KMS-11 (cell line): Measurements from ENCODE around the gene UMOD.

ENCODE experiments used
- H2AFZ ChIP-seq: fragments of 200-600 bp; sonication (generic); 2 replicates; pipeline ENCODE4 v1.6.1; 2016; ENCODE audit warnings: antibody characterized with exemption, mixed run types, low read depth
- H3K27ac ChIP-seq: fragments of 200-600 bp; sonication (generic); 2 replicates; pipeline ENCODE4 v1.6.1; 2016; ENCODE audit warnings: mild to moderate bottlenecking, mixed run types
- H3K27me3 ChIP-seq: fragments of 200-600 bp; sonication (generic); 2 replicates; pipeline ENCODE4 v1.6.1; 2017; ENCODE audit warnings: mild to moderate bottlenecking, low read depth, mixed run types, moderate library complexity; ENCODE audit not compliant: insufficient read depth
- H3K36me3 ChIP-seq: fragments of 200-600 bp; sonication (generic); 2 replicates; pipeline ENCODE4 v1.6.1; 2017; ENCODE audit warnings: mild to moderate bottlenecking, mixed run types; ENCODE audit not compliant: insufficient read depth
- H3K4me1 ChIP-seq: fragments of 200-600 bp; sonication (generic); 2 replicates; pipeline ENCODE4 v1.6.1; 2016; ENCODE audit warnings: mild to moderate bottlenecking, low read depth, mixed run types; ENCODE audit not compliant: poor library complexity, severe bottlenecking
- H3K4me2 ChIP-seq: fragments of 200-600 bp; sonication (generic); 2 replicates; pipeline ENCODE4 v1.7.0; 2016; ENCODE audit warnings: mild to moderate bottlenecking, mixed run types
- H3K4me3 ChIP-seq: fragments of 200-600 bp; sonication (generic); IDR thresholded peaks from 2 replicates; pipeline ENCODE4 v1.6.1; 2017; ENCODE audit warnings: low read depth, low read length, mixed read lengths; ENCODE audit not compliant: insufficient read depth
- H3K79me2 ChIP-seq: fragments of 200-600 bp; sonication (generic); 2 replicates; pipeline ENCODE4 v1.6.1; 2016; ENCODE audit warnings: low read depth, mixed run types; ENCODE audit not compliant: insufficient read depth
- H3K9ac ChIP-seq: fragments of 200-600 bp; sonication (generic); 2 replicates; pipeline ENCODE4 v1.6.1; 2016; ENCODE audit warnings: mild to moderate bottlenecking, mixed run types
- H4K20me1 ChIP-seq: fragments of 200-600 bp; sonication (generic); 2 replicates; pipeline ENCODE4 v1.6.1; 2016; ENCODE audit warnings: mild to moderate bottlenecking, mixed run types; ENCODE audit not compliant: insufficient read depth
- TF ChIP-seq, protein P1 (sequence below): fragments of 200-600 bp; sonication (generic); conservative IDR thresholded peaks from 2 replicates; pipeline ENCODE4 v1.6.1; 2017; ENCODE audit warnings: low read depth, mild to moderate bottlenecking, antibody characterized with exemption, low read length, moderate library complexity, mixed read lengths

Gene UMOD

DNA sequence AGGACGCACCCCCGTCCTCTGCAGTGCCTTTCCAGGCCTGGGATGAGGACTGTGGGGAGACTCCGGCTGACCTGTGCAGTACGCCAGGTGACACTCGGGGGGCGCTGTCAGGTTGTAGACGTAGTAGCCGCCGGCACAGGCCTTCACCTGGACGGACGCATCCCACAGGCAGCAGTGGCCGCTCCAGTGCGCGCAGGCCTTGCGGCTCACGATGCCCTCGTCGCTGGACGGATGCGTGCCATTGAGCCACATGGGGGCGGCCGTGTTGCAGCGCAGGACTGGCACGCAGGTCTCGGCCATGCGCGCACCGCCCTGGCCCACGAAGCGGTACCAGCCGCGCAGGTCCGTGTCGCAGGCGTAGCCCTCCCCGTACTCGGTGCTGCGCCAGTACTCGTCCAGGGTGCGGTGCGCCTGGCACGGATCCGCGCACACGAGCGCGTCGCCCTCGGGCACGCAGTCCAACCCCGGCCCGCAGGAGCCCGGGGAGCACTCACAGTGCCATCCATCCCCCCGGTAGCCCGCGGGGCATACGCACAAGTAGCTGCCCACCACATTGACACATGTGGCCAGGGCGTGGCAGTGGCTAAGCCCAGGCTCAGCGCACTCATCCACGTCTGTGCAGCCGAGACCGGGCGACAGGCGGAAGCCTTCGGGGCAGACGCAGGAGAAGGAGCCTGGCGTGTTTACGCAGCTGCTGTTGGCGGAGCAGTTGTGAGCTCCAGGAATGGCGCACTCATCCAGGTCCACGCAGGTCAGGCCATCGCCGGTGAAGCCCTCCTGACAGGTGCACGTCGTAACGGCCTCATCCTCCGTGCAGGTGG, 3.9 kb downstream of the UMOD start:
- Histone ChIP-seq H3K4me1 (no peaks in the 10 kb centered on the region), H2AFZ (no peak overlapping the region), H3K4me2 (no peak overlapping the region), H3K9ac (no peak overlapping the region), H3K27ac (no peak overlapping the region), H3K4me3 (no peak overlapping the region), H3K36me3 (no peaks in the 10 kb centered on the region), H3K79me2 (no peaks in the 10 kb centered on the region), H3K27me3 (no peaks in the 10 kb centered on the region), H4K20me1 (no peaks in the 10 kb centered on the region)
- TF ChIP-seq, protein P1, sequence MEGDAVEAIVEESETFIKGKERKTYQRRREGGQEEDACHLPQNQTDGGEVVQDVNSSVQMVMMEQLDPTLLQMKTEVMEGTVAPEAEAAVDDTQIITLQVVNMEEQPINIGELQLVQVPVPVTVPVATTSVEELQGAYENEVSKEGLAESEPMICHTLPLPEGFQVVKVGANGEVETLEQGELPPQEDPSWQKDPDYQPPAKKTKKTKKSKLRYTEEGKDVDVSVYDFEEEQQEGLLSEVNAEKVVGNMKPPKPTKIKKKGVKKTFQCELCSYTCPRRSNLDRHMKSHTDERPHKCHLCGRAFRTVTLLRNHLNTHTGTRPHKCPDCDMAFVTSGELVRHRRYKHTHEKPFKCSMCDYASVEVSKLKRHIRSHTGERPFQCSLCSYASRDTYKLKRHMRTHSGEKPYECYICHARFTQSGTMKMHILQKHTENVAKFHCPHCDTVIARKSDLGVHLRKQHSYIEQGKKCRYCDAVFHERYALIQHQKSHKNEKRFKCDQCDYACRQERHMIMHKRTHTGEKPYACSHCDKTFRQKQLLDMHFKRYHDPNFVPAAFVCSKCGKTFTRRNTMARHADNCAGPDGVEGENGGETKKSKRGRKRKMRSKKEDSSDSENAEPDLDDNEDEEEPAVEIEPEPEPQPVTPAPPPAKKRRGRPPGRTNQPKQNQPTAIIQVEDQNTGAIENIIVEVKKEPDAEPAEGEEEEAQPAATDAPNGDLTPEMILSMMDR: no peak

DNA sequence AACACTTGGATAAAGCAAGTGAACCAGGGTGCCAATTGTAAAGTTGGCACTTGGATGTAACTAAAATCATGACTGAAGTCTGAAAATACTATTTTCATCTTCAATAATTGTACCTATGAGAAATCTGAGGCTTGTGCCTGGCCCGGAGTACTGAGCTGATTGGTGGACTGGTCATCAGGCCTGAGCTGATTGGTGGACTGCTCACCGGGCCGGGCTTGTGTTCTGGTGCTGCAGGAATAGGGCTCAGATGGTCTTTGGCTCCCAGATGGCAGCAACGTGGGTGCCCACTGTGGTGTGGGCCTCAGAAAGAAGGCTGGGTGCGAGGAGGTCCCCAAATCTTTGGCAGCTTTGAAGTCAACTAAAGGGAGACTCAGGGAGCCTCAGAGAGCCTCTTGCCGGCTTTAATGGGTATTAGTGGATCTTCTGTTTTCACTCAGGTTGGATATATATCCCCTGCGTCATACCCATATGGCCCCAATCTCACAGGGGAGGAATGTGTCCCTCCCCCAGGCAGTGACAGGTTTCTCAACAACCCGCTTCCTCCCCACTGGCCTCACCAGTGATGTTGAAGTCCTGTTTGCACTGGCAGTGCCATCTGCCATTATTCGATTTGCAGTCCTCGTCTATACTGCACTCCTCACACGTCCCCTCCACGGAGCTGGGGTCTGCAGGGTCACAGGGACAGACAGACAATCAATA, 4.7 kb downstream of the UMOD start:
- Histone ChIP-seq H3K79me2 (no peaks in the 10 kb centered on the region), H3K36me3 (no peaks in the 10 kb centered on the region), H3K4me1 (no peaks in the 10 kb centered on the region), H3K4me2 (no peak overlapping the region), H3K4me3 (no peak overlapping the region), H3K9ac (no peak overlapping the region), H2AFZ (no peak overlapping the region), H3K27me3 (no peaks in the 10 kb centered on the region), H3K27ac (no peak overlapping the region), H4K20me1 (no peaks in the 10 kb centered on the region)
- TF ChIP-seq, protein P1: no peak

DNA sequence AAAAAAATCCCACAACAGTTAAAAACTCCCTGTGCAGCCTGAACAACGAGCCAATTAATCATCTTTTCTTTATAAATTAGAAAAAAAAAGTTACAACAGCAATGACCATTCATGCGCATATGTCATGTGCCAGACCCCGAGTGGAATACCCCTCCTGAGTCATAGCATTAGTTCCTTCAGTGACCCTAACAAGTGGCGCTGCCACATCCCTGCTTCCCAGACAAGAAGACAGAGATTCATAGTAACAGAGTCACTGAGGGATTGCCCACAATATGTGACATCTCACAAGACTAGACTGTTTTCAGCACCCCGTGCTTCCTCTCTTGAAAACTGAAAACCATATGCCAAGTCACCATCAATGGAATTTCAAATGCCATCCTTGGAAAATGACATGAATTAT, 7.9 kb downstream of the UMOD start:
- Histone ChIP-seq H3K27me3 (no peaks in the 10 kb centered on the region), H3K4me1 (no peaks in the 10 kb centered on the region), H4K20me1 (no peaks in the 10 kb centered on the region), H2AFZ (no peak overlapping the region), H3K27ac (no peak overlapping the region), H3K4me3 (no peak overlapping the region), H3K36me3 (no peaks in the 10 kb centered on the region), H3K9ac (no peak overlapping the region), H3K4me2 (no peak overlapping the region), H3K79me2 (no peaks in the 10 kb centered on the region)
- TF ChIP-seq, protein P1: no peak

DNA sequence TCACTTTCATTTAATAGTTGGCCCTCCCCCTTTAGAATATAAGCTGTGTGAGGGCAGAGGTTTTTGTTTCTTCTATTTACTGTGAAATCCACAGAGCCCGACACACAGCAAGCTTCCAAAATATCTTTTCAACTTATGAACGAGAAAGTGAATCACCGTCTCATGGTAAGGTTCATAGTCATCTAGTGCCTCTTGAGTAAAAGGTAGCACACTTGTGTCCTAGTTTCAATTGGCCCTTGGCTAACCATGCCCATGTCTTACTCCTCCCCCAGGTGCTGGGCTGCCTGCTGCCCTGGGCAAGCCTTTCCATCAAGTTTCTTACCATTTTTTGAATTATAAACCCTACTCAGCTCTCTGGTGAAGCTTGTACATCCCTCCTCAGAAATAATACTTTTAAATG, 12.8 kb downstream of the UMOD start:
- TF ChIP-seq, protein P1: no peak
- no peak overlapping the region for H3K4me3 ChIP-seq

More for the DNA sequence above, 12.8 kb downstream of the UMOD start:
- Histone ChIP-seq H3K4me2 (no peak overlapping the region), H3K79me2 (no peaks in the 10 kb centered on the region), H3K9ac (no peak overlapping the region), H3K27ac (no peak overlapping the region), H4K20me1 (no peaks in the 10 kb centered on the region), H3K4me1 (no peaks in the 10 kb centered on the region), H3K27me3 (no peaks in the 10 kb centered on the region), H3K36me3 (no peaks in the 10 kb centered on the region), H2AFZ (no peak overlapping the region)
